Lower leg skin (tissue), 3 donors: ENCODE results near the gene GNAL.

Experiments used
- CTCF ChIP-seq, 3 donors: fragments of 450-650 bp; IDR thresholded peaks; one replicate each; pipeline ENCODE4 v1.5.1; 2016; ENCODE audit warnings: antibody characterized with exemption in 3 of 3, mild to moderate bottlenecking in 3 of 3, moderate library complexity in 2 of 3
- POLR2A ChIP-seq, 2 donors: fragments of 450-650 bp; IDR thresholded peaks; one replicate each; pipeline ENCODE4 v1.6.1; 2016 to 2017; ENCODE audit warnings: antibody characterized with exemption in 2 of 2, mild to moderate bottlenecking in 1 of 2, moderate library complexity in 1 of 2

GRCh38 chr18:11671156-11671555 lies 17.9 kb upstream of the GNAL start:
- TF ChIP-seq CTCF (IDR thresholded peaks at IDR 0.05) (no peak), POLR2A (IDR thresholded peaks at IDR 0.05) (no peak)
